ENCODE data around the gene CCT2. TPM values are rescaled to one million over a fixed set of nuclear protein-coding genes. Genes with fewer than 3 reads are reported as not detected.

CCT2 gene
- total RNA-seq, 1 experiment from 2014 or later: 345 TPM

GRCh38 chr12:69616025-69616424 is 30.8 kb downstream of the CCT2 start:
- no peak overlapping the region for H3K4me2 ChIP-seq (ENCODE audit: low read length)
- H3K9me2 ChIP-seq (replicated peaks; ENCODE audit: low read length): no peaks in the 10 kb centered on the region
- no peaks in the 10 kb centered on the region for H3F3A ChIP-seq (ENCODE audit: low read length, unreplicated experiment)
- ChIA-PET CTCF (no interaction called here), POLR2A (ENCODE audit: unreplicated experiment) (no interaction called here)
- ATAC-seq (no peak), DNase-seq (no peak)
- H3K79me2 ChIP-seq (ENCODE audit: low read length): no peaks in the 10 kb centered on the region
- H3K4me3 ChIP-seq (ENCODE audit: low read length): no peak overlapping the region
- no peak for TF ChIP-seq EZH2phosphoT487 (IDR thresholded peaks at IDR 0.05; ENCODE audit: borderline replicate concordance, low read length)
- no peak for TF ChIP-seq EZH2 (IDR thresholded peaks at IDR 0.05; ENCODE audit: low read length, unreplicated experiment)
- TF ChIP-seq, protein P1, sequence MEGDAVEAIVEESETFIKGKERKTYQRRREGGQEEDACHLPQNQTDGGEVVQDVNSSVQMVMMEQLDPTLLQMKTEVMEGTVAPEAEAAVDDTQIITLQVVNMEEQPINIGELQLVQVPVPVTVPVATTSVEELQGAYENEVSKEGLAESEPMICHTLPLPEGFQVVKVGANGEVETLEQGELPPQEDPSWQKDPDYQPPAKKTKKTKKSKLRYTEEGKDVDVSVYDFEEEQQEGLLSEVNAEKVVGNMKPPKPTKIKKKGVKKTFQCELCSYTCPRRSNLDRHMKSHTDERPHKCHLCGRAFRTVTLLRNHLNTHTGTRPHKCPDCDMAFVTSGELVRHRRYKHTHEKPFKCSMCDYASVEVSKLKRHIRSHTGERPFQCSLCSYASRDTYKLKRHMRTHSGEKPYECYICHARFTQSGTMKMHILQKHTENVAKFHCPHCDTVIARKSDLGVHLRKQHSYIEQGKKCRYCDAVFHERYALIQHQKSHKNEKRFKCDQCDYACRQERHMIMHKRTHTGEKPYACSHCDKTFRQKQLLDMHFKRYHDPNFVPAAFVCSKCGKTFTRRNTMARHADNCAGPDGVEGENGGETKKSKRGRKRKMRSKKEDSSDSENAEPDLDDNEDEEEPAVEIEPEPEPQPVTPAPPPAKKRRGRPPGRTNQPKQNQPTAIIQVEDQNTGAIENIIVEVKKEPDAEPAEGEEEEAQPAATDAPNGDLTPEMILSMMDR (conservative IDR thresholded peaks at IDR 0.05; ENCODE audit: low read depth, low read length): no peak
- BruUV-seq (replicated peaks): no TSS peak
- H3K27ac ChIP-seq (ENCODE audit: low read length): no peak overlapping the region
- no peak overlapping the region for H2AFZ ChIP-seq (ENCODE audit: low read length)
- intact Hi-C loops (cut with micrococcal nuclease): no loop called here
- no peak overlapping the region for H3K9ac ChIP-seq (ENCODE audit: low read length)
- H3K9me3 ChIP-seq (ENCODE audit: low read length): no peaks in the 10 kb centered on the region
- no peaks in the 10 kb centered on the region for H4K20me1 ChIP-seq (ENCODE audit: low read length)
- H3K36me3 ChIP-seq (ENCODE audit: low read depth, low read length): no peaks in the 10 kb centered on the region
- no peaks in the 10 kb centered on the region for H3K4me1 ChIP-seq (ENCODE audit: insufficient read depth, low read length)
- no peaks in the 10 kb centered on the region for H3K27me3 ChIP-seq (ENCODE audit: low read length)

DNA sequence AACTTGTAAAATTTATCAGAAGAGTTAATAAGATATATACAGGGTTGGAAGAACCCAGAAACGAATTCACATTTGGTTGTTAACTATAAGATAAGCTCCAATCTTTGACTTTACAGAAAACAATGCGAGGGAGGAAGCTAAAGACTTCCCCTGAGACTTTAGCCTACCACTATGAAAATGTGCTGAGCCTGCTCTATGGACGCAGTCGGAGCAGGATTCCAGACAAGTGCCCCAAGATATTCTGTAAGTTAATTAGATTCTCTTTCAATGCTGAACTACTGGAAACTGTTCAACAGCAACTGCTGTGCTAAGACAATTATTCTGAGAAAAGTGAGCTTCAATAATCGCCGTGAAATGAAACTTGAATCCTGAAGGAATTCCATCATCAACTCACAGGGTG is 33.8 kb downstream of the CCT2 start:
- no peak for ATAC-seq
- POLR2A ChIA-PET (ENCODE audit: unreplicated experiment): interaction anchor here (0.5 kb wide), 1 partner anchor 337 kb away, joined by 4 read pairs; no protein-coding TSS in a partner anchor

DNA sequence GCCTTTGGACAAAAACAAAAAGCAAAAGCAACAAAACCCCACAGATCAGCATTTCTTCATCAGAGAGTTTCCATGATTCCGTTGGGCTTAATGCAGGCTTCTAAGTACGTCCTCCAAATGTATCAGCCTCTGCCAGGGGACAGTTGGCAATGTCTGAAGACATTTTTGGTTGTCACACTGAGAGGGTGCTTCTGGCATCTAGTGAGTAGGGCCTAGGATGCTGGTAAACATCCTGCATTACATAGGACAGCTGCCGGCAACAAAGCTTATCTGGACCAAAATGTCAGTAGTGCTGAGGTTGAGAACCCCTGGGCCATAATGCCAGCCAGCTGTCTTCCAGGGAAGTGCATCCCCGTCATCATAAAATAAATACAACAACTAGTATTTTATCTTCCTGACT is 34.8 kb downstream of the CCT2 start:
- no peak for DNase-seq
- H3K27ac ChIP-seq (ENCODE audit: low read length): no peak overlapping the region
- H3K4me2 ChIP-seq (ENCODE audit: low read length): no peak overlapping the region
- H3K4me1 ChIP-seq (ENCODE audit: insufficient read depth, low read length): no peaks in the 10 kb centered on the region
- no peaks in the 10 kb centered on the region for H3K36me3 ChIP-seq (ENCODE audit: low read depth, low read length)
- no peaks in the 10 kb centered on the region for H4K20me1 ChIP-seq (ENCODE audit: low read length)
- H3K9me2 ChIP-seq (replicated peaks; ENCODE audit: low read length): no peaks in the 10 kb centered on the region
- H3K9me3 ChIP-seq (ENCODE audit: low read length): no peaks in the 10 kb centered on the region
- no peak overlapping the region for H2AFZ ChIP-seq (ENCODE audit: low read length)
- intact Hi-C loops (cut with micrococcal nuclease): no loop called here
- no peaks in the 10 kb centered on the region for H3F3A ChIP-seq (ENCODE audit: low read length, unreplicated experiment)
- H3K79me2 ChIP-seq (ENCODE audit: low read length): no peaks in the 10 kb centered on the region
- TF ChIP-seq EZH2 (IDR thresholded peaks at IDR 0.05; ENCODE audit: low read length, unreplicated experiment): no peak
- no peak for TF ChIP-seq EZH2phosphoT487 (IDR thresholded peaks at IDR 0.05; ENCODE audit: borderline replicate concordance, low read length)
- TF ChIP-seq, protein P1 (conservative IDR thresholded peaks at IDR 0.05; ENCODE audit: low read depth, low read length): no peak
- no peak overlapping the region for H3K4me3 ChIP-seq (ENCODE audit: low read length)
- ATAC-seq: no peak
- no TSS peak for BruUV-seq (replicated peaks)
- POLR2A ChIA-PET (ENCODE audit: unreplicated experiment): no interaction called here
- CTCF ChIA-PET: no interaction called here
- no peaks in the 10 kb centered on the region for H3K27me3 ChIP-seq (ENCODE audit: low read length)
- H3K9ac ChIP-seq (ENCODE audit: low read length): no peak overlapping the region

More for the DNA sequence above, 33.8 kb downstream of the CCT2 start:
- Histone ChIP-seq H3K4me2 (ENCODE audit: low read length) (no peak overlapping the region), H3F3A (ENCODE audit: low read length, unreplicated experiment) (no peaks in the 10 kb centered on the region), H3K9me3 (ENCODE audit: low read length) (no peaks in the 10 kb centered on the region), H3K4me3 (ENCODE audit: low read length) (no peak overlapping the region), H2AFZ (ENCODE audit: low read length) (no peak overlapping the region), H3K36me3 (ENCODE audit: low read depth, low read length) (no peaks in the 10 kb centered on the region), H3K27ac (ENCODE audit: low read length) (no peak overlapping the region), H3K79me2 (ENCODE audit: low read length) (no peaks in the 10 kb centered on the region), H3K27me3 (ENCODE audit: low read length) (no peaks in the 10 kb centered on the region), H3K9ac (ENCODE audit: low read length) (no peak overlapping the region), H4K20me1 (ENCODE audit: low read length) (no peaks in the 10 kb centered on the region), H3K4me1 (ENCODE audit: insufficient read depth, low read length) (no peaks in the 10 kb centered on the region), H3K9me2 (replicated peaks; ENCODE audit: low read length) (no peaks in the 10 kb centered on the region)
- TF ChIP-seq, protein P1 (conservative IDR thresholded peaks at IDR 0.05; ENCODE audit: low read depth, low read length): no peak
- TF ChIP-seq EZH2 (IDR thresholded peaks at IDR 0.05; ENCODE audit: low read length, unreplicated experiment): no peak
- no peak for DNase-seq
- BruUV-seq (replicated peaks): no TSS peak
- intact Hi-C loops (cut with micrococcal nuclease): no loop called here
- CTCF ChIA-PET: no interaction called here
